ENCODE results near the gene LUM.

LUM gene, protein sequence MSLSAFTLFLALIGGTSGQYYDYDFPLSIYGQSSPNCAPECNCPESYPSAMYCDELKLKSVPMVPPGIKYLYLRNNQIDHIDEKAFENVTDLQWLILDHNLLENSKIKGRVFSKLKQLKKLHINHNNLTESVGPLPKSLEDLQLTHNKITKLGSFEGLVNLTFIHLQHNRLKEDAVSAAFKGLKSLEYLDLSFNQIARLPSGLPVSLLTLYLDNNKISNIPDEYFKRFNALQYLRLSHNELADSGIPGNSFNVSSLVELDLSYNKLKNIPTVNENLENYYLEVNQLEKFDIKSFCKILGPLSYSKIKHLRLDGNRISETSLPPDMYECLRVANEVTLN

DNA sequence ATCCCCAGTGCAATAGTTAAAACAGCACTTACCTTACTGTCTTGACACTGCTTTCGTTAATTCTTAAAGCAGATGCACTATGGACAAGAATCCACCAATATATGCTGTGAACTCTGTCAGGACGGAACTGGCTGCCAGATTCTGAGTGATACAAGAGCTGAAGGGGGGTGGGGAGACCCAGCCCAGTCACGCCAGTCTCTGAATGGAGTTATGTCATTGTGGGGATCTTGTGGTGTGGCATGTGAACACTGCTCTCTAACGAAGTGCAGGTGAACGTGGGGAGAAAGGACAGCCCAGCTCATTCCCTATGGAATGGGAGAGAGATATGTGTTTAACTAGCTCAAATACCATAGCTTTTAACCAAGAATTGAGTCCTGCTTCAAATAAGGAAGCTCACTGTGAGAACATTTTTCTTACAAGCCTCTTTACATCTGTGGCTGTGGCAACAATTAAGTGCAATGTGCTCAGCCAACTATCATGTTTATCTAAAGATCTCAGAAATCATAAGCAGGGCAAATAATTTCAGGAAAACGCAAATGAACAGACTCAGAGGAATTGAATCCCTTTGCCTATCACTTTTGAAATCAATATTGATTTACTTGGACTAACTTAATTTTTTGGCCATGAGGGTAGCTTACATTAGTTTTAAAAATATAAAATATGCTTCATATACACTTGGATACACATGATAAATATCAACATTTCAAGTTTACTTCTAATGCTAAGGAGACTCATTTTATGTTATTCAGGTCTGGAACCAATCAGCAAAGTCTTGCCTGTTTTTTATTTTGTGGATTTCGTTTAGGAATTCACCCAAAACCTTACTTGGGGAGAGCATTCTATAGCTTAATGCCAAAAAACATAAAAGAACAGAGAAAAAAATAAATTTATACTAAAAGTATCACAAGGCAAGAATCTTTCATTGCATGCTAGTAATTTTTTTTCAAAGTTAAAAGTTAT, at the start of gene LUM:
Gene LUM, minus strand, starts transcription at position 129 of the 960 bp plus-strand sequence. CDS start 2,515 bp downstream, outside the sequence.
- DNase-seq: peak in 1 of 58 donors; percentile 0

DNA sequence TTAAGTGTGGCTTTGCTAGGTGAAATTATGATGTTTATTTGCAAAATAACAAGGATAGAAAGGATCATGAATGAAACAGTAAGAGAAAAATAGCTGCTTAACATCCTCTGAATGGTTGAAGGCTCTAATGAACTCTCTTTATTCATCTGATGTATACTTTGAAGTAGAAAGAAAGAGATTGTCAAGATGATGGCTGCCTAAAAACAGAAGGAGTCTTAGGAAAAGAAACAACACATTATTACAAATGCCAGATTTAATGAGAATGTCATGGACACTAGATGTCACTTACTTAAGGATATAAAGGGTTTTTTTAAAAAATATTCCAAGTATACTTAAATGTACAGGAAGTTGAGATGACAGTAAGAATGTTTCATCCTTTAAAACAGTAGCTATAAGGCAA, 49.7 kb upstream of the LUM start:
- DNase-seq: no peak

DNA sequence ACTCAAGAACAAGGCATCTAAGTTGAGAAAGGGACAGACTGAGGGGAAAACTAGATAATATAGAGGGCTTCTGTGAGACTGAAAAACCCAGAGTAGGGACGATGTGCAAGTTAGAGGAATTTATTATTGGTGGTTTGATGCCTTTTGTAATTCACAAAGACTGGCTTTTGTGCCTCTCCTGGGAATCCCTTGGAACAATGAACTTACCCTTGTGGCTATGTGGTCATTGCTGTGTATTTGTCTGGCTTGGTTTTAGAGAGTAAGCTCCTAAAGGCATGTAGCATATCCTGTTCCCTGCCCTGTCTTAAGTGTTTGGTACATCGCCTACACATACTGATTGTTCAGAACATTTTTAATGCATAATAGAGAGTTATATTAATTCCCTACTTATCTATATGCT, 44.7 kb upstream of the LUM start:
- no peak for DNase-seq

DNA sequence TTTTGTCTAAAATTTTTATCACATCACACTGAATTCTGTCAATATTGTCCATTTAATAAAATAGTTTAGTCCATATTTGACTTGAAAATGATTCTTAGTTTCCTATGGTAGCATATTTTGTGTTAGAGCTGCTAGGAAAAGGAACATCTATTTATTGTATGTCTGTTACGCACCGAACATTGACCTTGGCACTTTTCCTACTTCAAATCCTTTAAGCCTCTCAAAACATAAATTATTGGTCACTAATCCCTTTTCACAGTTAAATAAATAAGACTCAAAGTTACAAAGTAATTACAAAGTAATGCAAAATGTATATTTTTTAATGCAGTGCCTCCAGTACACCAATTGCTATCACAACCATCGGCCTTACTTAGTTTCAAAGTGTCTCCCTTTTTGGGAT, 42.8 kb upstream of the LUM start:
- DNase-seq: no peak

DNA sequence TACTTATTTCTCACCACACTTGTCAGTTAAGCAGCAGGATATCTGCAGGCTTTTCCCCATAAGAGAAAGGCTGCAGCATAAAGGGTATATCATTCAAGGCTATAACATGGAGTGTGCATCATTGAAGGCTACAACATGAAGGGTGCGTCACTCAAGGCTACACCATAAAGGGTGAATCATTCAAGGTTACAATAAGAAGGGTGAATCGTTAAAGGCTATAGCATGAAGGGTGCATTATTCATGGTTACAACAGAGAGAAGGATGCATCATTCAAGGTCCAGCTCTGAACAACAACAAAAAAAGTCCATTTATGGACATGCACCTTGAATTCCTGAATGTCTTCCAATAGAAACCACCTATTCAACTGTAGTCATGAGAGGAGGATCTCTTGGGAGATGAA, 32.8 kb upstream of the LUM start:
- DNase-seq: no peak

DNA sequence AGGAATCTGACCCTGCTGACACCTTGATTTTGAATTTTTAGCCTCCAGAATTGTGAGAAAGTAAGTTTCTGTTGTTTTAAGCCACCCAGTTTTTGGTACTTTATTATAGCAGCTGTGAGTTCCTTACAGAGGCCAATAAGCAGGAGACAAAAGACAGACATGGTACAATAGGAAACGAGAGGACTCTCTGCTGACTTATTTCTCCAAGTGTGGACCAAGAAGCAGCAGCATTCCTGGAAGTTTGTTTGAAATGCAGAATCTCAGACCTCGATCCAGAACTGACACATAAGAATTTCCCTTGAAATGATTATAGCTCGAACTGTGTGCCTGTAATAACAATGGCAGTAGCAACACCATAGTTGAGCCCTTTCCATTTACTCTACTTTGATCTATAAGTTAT, 31.9 kb upstream of the LUM start:
- DNase-seq: no peak

DNA sequence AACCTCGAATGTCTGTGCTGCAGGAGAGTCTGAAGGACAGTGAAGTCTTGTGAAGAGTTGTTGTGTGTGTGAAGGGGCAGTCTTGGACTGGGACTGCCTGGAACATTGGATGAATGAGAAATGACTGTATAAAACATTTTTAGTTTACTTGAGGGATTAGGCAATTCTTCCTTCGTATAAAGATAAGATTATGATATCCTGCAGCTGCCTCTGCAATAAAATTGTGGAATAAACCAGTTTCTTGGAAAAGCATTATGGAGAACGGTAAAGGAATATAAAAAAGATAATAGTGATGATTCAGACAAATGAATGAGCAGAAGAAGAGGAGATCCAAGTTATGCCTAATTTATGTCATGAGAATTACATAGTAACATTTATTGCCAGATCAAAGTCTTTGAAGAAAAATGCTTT, 30.9 kb upstream of the LUM start:
- no peak for DNase-seq

DNA sequence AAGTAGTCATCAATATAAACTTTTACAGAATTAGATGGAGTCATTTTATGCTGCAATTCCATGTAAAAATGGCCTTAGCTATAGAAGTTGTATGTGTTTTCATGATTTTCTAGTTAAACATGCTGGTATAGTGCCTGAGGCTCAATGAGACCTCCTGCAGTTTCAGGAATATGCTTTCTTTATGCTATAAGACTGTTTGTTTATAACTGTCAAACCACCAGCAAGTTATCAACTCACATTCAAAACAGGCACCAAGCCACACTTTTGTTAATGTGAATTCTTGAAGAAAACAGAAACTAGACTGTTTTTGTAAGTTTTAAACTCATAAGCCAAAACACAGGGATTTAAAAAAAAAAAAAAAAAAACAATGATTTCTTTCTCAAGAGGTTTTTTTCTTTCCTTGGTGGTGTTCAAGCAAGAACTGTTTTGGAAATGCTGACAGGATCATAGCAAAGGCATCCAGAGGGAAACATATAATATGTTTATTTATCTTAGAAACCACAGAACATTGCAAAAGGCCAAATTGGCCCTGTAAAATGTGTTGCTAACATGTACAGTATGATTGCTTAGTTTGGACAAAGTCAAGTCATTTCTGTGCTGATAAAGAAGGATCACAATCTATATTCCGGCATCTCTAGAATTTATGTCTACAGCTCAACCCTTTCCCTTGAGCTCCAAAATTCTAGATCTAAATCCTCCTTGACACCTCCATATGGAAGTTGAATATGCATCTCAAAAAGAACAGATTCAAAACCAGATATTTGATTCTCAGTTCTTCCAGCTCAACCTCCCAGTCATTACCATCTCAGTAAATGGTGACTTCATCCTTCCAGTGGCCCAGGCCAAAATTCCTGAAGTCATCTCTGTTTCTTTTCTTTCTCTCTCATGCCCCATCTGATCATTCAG, 29.0 kb upstream of the LUM start:
- no peak for DNase-seq

DNA sequence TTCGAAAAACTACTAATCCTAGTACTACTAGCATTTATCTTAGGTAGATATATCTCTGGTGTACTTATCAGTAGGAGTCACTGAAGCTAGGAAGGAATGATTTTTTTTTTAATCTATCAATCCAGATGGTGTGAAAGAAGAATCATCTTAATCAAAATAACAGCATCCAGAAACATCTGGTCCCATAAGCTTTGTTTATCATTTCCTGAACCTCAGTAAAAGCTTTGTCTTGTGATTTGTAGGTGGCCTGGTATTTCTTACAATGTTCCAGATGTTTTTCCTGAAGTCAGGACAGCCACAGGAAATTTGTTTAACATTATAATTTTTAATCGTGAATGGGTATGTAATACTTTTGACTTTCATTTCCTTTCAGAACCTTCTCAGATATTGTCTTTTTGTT, 28.0 kb upstream of the LUM start:
- DNase-seq: no peak

DNA sequence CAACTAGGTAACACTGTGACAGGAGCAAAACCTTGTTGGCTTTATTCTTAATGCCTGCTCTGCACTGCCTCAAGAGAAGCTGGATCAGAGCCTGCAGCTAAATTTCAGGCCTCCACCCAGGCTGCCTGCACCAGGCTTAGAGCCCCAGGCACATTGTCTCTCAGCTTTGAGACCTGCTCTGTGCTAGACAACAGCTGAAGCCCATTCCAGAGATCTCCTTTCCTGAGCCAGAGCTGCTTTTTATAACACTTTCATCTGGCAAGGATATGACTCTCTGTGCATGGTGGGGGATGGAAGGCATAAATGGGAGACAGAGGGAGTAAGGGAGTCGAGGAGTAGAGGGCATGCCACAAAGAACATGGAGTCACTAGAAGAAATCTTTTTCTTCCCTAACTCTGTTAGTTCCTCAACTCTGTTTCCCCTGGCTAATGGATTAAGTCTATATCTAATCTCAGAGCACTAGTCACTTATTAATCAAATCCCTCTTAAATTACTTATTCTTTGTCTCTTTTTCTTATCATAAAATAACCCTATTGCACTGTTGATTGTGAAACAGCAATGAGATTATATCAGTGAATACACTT, 27.1 kb upstream of the LUM start:
- DNase-seq: peak in 1 of 58 donors; percentile 1

DNA sequence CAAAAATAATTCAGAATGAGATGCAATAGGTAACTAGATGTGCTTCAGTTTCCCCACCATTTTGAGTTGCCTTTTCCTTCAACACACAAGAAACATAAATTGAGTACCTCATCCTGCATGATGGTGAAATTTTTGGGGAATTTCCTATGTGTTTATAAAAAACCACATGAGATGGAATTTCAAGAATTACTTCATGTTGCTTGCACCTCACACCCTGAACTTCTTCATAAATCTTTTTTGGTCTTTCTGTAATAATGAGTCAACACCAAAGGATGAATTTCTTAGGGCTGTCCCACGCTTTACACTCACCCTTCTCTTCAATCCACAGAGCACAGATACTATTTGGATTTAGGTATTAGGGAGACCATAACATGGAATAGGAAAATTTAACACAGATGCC, 22.6 kb upstream of the LUM start:
- no peak for DNase-seq

DNA sequence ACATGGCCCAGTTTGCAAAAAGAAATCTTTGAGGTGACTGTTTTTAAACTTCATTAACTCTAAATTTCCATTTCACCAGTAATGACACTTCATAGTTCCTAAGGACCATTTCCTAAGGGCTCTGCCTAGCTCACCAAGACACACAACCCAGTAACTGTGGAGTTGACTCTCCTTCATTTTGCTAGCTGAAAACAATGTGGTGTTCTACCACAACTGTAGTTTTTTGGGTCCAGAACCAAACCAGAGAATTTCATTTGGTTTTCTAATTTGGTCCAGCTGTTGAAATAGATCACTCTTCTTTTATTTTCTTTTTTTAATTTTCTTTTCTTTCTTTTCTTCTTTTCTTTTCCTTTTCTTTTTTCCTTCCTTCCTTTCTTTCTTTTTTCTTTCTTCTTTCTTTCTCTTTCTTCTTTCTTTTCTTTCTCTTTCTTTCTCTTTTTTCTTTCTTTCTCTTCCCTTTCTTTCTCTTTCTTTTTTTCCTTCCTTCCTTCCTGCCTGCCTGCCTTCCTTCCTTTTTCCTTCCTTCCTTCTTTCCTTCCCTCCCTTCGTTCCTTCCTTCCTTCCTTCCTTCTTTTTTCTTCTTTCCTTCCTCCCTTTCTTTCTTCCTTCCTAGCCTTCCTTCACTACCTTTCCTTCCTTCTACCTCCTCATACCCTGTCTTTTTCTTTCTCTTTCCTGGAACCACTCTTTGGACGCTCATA, 18.5 kb upstream of the LUM start:
- no peak for DNase-seq

DNA sequence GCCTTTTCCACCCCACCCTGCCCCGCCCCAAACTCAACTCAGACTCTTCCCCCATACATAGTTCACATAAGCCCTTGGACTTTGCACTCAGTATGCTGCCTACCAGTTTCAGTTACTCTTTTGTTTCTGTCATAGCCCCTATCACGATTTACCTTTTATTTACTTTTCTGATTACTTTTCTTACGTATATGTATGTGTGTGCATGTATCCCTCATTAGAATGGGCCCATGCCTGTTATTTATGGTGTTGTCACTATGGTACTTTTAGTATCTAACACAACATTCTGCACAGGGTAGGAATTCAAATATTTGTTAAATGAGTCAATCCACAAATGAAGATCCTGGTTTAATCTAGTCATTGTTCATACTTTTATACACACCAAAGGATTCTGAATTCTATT, 16.5 kb upstream of the LUM start:
- DNase-seq: no peak

DNA sequence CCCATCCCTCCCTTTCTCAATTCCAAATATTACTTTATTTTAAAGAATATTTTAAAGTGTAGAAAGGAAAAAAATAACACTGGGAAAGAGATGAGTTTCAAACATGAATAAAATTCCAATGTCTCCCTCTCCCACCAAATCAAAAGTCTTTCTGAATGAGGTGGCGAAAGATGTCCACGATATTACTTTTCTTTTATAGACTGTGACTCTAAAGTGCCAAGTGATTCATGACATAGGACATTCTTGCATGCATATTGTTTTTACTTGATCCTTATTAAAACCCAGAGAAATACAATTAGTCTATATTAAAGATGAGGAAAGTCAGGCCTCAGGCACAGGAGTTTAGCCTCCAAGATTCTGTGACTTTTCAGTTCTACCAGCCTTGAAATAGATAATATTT, 16.0 kb upstream of the LUM start:
- no peak for DNase-seq

DNA sequence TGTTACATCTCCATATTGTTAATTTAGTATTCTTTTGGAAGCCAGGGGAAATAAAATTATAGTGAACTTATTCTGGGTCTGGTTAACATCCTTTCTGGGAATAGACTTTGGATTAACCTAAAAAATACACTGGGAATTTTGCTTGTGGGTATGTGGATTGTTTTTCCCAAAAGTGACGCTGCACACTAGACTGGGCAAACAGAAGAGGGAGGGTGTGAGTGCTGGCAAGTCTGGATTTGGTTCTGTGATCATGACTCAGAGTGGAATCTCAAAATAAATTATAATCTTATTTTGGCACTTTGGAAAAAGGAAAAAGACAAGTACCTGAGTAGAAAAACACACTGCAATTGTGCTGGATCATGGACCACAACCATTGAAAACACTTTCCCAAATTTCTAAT, 15.2 kb upstream of the LUM start:
- no peak for DNase-seq

DNA sequence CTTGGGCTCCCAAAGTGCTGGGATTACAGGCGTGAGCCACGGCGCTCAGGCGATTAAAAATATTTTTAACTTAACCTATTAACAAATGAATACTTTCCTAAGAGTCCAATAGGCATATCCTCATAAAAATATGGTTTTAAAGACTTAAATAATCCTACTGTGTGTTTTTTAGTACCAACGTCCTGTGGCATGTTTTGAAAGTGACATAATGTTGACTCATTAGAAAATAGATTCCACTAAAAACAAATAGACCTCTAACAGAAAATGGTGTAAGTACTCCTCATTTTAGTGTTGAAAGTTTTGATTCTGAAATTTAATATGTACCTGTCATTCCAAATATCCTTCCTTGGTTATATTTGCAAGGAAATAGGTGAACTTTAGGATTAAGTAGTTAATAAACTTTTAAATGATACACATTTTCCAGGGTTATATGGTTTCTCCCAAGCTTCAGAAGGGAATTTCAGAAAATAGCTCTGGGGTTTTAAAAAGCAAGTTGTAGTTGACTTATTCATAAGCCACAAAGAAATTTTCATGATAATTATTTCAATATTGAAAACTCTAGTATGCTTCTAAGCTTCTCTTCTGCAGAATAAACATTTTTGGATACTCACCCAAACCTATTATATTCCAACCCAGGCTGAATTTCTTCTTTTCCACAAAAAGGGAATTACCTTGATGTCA, 12.1 kb upstream of the LUM start:
- DNase-seq: no peak

DNA sequence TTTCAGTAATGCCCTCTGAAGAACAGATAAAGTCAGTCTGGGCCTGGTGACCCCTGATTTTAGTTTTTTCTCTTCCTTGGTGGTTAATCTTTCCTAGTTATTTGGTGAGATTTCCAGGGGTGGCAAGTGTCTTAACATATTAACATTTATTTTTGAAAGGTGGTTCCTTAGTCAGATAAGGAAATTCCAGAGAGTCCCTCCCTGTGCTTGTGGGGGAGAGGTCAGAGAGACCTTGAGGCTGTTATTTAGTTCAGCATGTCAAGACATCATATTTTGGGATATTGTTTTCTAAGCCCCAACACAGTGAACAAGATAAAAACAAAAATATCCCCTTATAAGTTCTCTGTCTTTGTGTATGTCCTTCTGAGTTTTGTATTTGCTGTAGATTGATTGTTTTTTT, 9.5 kb upstream of the LUM start:
- DNase-seq: no peak

DNA sequence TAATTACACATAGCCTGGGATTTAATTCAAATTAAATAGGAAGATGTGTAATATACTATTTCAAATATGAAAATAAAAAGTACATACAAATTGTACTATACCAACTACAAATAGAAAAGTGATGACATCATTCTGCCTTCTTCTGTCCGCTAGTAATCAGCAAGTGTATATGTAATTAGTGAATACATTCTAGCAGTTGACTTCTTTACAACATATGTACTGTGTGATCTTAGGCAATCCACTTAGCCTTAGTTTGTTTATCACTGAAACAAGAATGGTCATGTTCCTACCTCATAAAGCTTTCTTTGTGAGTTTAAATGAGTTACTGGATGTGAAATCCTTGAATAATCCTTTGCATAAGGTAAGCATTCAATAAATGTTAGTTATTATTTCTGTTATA, 7.8 kb upstream of the LUM start:
- DNase-seq: no peak

DNA sequence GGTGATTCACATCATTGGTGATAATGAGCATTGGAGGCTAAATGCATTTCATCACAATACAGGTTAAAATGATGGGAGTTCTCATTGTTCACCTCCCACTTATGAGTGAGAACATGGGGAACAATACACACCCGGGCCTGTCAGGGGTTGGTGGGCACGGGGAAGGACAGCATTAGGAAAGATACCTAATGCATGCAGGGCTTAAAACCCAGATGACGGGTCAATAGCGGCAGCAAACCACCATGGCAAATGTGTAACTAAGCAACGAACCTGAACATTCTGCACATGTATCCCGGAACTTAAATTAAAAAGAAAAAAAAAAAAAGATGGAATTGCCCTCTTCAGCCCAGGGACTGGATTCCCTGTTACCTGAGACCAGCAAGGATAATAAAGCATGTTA, 2.3 kb upstream of the LUM start:
- no peak for DNase-seq
